ENCODE measurements around the gene NTN4. TPM values are rescaled to one million over a fixed set of nuclear protein-coding genes. Genes with fewer than 3 reads are reported as not detected.
"Not testable (repeated sequence)": the region's sequence is repeated elsewhere in the genome, so short reads cannot be mapped to it uniquely, and the experiment has no call there.

Gene NTN4
- total RNA-seq, 2 donors from 2014 or later: 17.4 to 25.3 TPM

GRCh38 chr12:95762123-95762785 lies 28.3 kb downstream of the NTN4 start:
- intact Hi-C loops (cut with DNase I, micrococcal nuclease): no loop called here
- ATAC-seq: no peak

DNA sequence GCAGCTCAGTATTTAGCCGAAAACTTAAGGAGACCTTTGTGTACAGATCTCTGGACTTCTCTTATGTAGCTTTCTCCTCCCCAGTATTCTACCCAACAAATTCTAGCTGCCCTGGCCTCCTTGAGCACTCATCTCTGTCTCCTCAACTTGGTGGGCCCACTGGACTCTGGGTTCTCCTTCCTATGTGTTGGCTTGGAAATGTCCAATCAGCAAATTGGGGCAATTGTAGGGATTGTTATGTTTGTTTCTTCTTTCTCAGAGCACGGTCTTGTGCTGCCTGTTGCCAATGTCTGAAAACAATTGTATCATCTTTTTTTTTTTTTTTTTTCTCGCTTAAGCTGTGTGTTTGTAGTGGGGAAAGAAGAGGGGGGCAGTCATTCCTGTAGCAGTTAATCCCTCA lies 30.2 kb downstream of the NTN4 start:
- no peak for ATAC-seq
- intact Hi-C loops (cut with DNase I, micrococcal nuclease): no loop called here
- no peak for DNase-seq

More at GRCh38 chr12:95762123-95762785, 28.3 kb downstream of the NTN4 start:
- no peak for DNase-seq

- DNase-seq: no peak
- no peak for ATAC-seq
- intact Hi-C loops (cut with DNase I, micrococcal nuclease): no loop called here
Observed at GRCh38 chr12:95759718-95760117, 30.8 kb downstream of the NTN4 start.

GRCh38 chr12:95759039-95759438 lies 31.5 kb downstream of the NTN4 start:
- no peak for DNase-seq
- ATAC-seq: no peak
- intact Hi-C loops (cut with DNase I, micrococcal nuclease): no loop called here

DNA sequence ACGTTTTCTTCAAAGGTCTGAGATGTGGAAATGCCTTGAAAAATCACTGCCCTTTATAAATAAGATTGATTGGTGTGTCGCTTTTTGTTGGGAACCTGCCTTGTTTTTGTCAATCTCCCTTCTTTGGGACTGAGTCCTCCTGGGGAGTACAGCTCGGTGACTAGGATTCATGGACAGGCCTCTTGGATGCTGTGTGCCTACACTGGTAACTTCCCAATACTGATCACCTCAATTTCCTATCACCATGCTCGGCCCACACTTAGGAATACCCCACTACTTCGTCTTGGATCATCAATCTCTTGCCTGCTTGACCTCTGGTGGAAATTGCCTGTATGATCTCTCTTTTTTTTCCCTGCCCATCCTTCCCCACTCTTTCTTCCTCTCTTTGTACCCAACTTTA lies 34.2 kb downstream of the NTN4 start:
- intact Hi-C loops (cut with DNase I, micrococcal nuclease): no loop called here
- DNase-seq: no peak
- no peak for ATAC-seq

DNA sequence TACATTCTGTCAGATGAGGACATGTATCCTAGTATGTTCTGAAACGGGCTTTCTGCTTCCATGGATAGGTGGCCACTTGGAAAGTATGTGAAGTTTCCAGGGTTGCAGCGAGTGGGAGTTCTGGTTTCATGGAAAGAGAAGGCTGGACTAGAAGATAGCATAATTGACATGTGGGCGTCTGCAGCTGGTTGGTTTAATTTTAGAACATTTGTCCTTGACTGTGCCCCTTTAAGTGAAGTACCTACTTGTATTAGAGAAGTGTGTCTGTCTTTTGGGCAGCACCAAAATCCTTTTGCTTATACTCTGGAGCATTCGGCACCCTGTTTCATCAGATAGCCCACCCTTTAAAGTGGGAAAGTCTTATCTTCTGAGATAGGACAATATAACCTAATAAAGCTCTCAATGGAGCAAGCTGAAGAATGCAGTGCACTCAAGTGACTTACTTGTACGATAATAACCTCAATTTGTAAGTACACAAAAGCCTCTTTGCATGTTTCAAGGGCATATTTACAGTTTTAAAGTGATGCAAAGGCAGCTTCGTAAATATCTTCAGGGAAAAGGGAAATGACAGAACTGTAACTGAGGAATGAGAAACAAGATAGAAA lies 35.2 kb downstream of the NTN4 start:
- DNase-seq: no peak
- ATAC-seq: no peak
- intact Hi-C loops (cut with DNase I, micrococcal nuclease): no loop called here

- intact Hi-C loops (cut with DNase I, micrococcal nuclease); ATAC-seq; DNase-seq: not testable (repeated sequence)
Observed at GRCh38 chr12:95746062-95746461, 44.5 kb downstream of the NTN4 start.

DNA sequence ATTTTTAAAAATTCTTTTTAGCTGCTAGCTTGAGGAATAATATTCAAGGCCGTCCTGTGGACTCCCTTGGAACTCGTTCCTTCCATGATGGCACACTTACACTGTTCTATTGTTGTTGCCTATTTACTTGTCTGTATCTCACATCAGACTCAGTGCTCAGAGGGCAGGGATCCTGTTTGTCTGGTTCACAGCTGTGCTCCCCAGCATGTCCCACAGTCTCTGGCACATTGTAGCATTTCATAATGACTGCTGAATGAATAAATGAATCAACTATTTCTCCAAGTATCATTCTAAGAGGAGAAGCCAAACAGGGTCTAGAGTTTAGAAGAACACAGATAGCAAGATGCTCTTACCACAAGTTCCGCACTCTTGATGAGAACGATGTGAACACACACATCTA lies 48.0 kb downstream of the NTN4 start:
- DNase-seq (no peak), ATAC-seq (no peak)
- intact Hi-C loops (cut with DNase I, micrococcal nuclease): no loop called here

GRCh38 chr12:95741635-95742034 lies 48.9 kb downstream of the NTN4 start:
- intact Hi-C loops (cut with DNase I, micrococcal nuclease): no loop called here
- no peak for DNase-seq
- no peak for ATAC-seq

- DNase-seq (no peak), ATAC-seq (no peak)
- intact Hi-C loops (cut with DNase I, micrococcal nuclease): no loop called here
Observed at GRCh38 chr12:95740751-95741150, 49.8 kb downstream of the NTN4 start.

DNA sequence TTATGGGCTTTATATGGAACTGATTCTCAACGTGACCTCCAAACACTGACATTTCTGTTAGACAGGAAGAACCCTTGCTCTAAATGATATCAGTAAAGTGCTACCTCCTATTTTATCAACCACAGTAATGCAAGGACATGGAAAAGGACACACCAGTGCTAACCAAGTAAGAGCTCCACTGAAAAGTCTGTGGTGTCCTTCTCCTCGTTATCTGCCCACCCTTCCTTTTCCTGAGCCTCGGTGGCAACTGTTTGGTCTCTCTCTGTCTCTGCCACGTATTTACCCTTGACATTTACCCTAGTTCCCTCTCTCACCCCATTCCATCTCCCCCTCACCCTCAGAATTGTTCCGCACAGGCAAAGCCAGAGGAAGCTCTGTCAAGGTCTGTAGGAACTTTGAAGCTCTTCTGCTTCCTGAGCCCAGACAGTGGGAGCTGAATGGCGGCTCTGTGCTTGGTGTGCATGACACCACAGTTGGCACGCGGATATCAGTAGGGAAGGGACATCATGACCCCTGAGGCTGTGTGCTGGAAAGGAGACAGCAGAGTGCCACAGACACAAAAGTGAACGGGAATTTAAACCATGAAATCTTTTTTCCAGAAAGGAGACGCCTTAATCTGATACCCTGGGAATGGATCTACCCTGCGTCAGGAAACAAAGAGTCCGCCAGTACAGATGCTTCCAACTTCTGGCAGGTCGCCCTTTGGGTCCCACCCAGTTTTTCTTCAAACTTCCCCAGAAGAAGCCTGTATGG lies 50.8 kb downstream of the NTN4 start:
- intact Hi-C loops (cut with DNase I, micrococcal nuclease): no loop called here
- DNase-seq (no peak), ATAC-seq (no peak)

GRCh38 chr12:95738024-95738611 lies 52.4 kb downstream of the NTN4 start:
- DNase-seq (peak; percentile 21 to 54), ATAC-seq (peak; percentile 93)
- intact Hi-C loops (cut with DNase I, micrococcal nuclease): no loop called here

DNA sequence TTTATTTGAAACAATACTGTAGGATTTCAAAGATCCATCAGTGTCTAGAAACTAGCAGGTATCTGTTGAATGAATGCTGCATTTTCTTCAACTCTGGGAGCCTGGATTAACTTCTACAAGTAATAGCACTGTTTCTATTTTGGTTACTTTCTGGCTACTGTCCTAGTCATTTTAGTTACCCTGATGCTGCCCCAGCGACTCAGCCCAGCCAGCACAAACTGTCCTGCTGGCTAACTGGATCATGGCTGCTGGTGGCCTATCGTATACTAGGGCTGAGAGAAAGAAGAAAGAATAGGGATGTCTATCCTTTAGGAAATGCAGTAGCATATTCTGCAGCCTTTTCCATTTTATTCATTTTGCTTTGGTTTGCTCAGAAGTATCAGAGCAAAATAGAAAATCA lies 53.9 kb downstream of the NTN4 start:
- intact Hi-C loops (cut with DNase I, micrococcal nuclease): no loop called here
- DNase-seq (no peak), ATAC-seq (no peak)

DNA sequence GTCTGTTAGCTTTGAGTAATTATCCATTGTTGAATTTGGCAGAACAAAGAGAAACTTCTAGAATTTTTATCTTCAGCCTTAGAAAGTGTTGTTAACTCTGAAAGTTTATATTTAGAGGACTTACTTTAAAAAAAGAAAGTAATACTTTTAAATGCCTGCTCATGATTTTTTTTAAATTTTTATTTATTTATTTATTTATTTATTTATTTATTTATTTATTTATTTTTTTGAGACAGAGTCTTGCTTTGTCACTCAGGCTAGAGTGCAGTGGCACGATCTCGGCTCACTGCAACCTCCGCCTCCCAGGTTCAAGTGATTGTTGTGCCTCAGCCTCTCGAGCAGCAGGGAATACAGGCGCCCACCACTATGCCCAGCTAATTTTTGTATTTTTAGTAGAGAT lies 54.8 kb downstream of the NTN4 start:
- DNase-seq; ATAC-seq; intact Hi-C loops (cut with DNase I, micrococcal nuclease): not testable (repeated sequence)

- ATAC-seq (peak; percentile 14), DNase-seq (no peak)
- intact Hi-C loops (cut with DNase I, micrococcal nuclease): no loop called here
Observed at GRCh38 chr12:95733141-95733825, 57.3 kb downstream of the NTN4 start.

- DNase-seq (no peak), ATAC-seq (no peak)
- intact Hi-C loops (cut with DNase I, micrococcal nuclease): no loop called here
Observed at GRCh38 chr12:95731519-95731958, 59.0 kb downstream of the NTN4 start.

DNA sequence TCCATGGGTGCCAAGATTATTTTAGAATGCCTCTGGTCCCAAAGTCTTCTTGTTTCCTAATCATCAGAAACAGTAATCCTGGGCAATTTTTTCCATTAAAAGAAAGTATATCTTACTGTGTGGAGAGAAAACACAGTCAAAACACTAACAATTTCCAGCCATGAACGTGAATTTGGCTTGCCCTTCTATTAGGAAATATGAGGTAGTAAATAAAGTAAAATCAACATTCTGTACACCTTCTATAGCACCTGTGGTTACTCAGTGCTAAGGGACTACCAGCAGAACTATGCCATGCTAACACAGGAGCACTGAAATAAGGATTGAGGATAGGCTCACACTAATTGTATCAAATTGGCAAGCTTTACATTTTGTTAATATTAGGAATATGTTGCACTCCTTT lies 60.1 kb downstream of the NTN4 start:
- DNase-seq: no peak
- intact Hi-C loops (cut with DNase I, micrococcal nuclease): no loop called here

DNA sequence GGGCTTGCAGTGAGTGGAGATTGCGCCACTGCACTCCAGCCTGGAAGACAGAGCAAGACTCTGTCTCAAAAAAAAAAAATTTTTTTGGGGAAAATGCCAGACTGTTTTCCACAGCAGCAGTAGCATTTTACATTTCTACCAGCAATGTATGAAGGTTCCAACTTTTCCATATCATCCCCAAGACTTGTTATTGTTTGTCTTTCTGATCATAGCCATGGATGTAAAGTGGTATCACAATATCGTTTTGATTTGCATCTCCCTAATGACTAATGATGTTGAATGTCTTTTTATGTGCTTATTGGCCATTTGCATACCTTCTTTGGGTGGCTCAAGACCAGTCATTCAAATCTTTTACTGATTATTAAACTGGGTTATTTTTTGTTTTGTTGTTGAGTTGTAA lies 63.7 kb downstream of the NTN4 start:
- DNase-seq (no peak), ATAC-seq (no peak)
- intact Hi-C loops (cut with DNase I, micrococcal nuclease): no loop called here

More for the DNA sequence above, 60.1 kb downstream of the NTN4 start:
- no peak for ATAC-seq

GRCh38 chr12:95724767-95725166 lies 65.8 kb downstream of the NTN4 start:
- no peak for DNase-seq
- no peak for ATAC-seq
- intact Hi-C loops (cut with DNase I, micrococcal nuclease): no loop called here

Measured in left colon (tissue), 2 donors.